GM12801 (cell line): Measurements from ENCODE around the gene PANK1.

ENCODE experiments used
- TF ChIP-seq, protein P1 (sequence below): IDR thresholded peaks from one replicate; pipeline ENCODE4 v1.5.1; 2011; ENCODE audit warnings: control low read depth; ENCODE audit not compliant: insufficient read length; ENCODE audit errors: extremely low read depth

The PANK1 gene

DNA sequence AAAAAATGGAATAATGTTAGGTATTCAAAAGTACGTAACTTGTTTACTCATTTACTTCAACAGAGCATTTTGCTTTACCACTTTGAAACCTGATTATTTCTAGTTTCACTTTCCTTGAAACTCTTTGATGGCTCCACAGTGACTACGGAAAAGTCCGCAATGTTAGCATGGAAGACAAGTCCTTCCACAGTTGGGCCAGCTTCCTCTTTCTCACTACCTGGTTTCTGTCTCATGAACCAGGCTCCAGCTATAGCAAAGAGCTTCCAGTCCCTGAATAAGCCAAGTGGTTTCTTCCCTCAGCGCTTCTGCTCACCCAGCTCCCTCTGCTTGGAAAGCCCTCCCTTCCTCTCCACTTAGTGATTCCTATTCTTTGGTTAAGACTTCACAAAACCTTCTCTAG is 64.8 kb downstream of the PANK1 start:
- TF ChIP-seq, protein P1, sequence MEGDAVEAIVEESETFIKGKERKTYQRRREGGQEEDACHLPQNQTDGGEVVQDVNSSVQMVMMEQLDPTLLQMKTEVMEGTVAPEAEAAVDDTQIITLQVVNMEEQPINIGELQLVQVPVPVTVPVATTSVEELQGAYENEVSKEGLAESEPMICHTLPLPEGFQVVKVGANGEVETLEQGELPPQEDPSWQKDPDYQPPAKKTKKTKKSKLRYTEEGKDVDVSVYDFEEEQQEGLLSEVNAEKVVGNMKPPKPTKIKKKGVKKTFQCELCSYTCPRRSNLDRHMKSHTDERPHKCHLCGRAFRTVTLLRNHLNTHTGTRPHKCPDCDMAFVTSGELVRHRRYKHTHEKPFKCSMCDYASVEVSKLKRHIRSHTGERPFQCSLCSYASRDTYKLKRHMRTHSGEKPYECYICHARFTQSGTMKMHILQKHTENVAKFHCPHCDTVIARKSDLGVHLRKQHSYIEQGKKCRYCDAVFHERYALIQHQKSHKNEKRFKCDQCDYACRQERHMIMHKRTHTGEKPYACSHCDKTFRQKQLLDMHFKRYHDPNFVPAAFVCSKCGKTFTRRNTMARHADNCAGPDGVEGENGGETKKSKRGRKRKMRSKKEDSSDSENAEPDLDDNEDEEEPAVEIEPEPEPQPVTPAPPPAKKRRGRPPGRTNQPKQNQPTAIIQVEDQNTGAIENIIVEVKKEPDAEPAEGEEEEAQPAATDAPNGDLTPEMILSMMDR: no peak

DNA sequence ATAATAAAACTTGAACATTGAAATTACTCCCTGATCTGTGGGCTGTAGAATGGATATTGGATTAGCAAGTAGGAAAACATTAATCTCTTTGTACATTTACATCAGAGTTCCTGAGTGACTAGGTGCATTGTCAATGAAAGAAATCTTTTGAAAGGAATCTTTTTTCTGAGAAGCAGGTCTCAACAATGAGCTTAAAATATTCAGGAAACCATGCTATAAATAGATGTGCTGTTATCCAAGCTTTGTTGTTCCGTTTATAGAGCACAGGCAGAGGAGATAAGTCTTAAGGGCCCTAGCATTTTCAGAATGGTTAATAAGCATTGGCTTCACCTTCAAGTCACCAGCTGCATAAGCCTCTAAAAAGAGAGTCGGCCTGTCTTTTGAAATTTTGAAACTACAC is 68.3 kb downstream of the PANK1 start:
- TF ChIP-seq, protein P1: no peak

DNA sequence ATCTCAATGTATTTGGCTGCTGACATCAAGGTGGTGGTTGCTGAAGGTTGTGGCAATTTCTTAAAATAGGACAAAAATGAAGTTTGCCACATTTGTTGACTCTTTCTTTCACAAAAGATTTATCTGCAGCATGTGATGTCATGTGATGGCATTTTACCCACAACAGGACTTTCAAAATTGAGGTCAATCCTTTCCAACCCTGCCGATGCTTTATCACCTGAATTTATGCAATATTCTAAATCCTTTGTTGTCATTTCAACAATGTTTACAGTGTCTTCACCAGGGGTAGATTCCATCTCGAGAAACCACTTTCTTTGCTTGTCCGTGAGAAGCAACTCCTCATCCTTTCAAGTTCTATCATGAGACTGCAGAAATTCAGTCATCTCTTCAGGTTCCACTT is 69.0 kb downstream of the PANK1 start:
- TF ChIP-seq, protein P1: no peak

DNA sequence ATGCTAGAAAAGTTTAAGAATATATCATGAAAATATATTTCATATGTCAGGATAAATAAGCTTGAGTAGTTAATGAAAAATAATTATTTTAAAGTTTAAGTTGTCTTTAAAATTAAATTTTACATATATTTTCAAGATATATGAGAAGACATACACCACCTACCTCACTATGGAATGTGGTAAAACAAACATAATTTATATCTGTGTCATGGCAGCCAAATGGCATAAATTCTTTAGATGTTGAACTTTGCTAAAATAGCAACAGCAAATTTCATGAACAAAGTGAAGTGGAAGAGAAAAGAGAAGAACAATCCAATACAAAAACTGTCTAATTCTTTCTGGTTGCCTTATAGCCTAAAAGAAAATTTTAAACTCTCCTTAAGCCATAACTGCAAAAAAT is 70.0 kb downstream of the PANK1 start:
- TF ChIP-seq, protein P1: no peak

DNA sequence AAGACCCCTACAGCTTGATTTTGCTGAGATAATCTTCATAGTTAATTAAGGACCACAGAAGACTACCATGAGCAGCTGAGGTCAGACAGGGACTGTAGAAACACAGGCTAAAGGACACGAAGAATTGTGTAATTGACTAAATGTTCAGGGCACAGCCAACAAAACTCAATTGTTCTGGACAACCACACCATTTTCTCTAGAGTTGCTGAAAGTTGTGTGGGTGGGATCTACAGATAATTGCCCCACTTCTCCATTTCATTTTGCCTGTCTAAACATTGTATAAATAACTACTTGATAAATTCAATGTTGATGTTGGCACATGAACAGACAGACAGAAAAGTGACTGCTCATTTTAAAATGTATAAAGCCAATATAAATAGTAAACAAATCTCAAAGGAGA is 70.7 kb downstream of the PANK1 start:
- TF ChIP-seq, protein P1: no peak

DNA sequence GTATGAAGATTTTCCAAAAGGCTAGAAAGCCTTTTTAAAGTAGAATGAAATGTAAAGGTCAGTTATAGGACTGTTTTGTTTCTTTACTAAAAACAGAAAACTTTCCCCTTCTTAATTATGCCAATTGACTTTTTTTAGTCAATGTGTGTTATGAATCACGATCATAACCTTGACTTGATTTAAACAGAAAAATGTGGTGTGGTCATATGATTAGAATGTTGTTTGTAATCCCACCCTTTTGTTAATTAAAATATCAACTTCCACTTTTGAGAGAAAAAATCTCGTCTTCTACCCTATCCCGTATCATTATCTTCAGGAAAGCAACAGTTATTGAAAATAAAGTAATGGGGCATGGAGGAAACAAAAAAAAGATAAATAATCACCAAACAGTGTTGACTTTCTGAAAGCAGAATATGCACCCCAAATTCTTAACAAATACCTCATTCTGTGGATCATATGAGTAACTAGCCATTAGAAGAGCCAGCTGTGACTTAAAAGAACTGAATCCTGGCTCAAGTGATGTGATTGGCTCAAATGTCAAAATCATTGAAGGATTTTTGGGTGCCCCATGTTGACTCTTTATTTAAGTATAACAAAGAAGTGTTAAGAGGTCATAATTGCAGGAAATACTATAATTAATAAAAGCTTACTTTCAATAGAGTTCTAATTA is 77.3 kb downstream of the PANK1 start:
- TF ChIP-seq, protein P1: no peak

DNA sequence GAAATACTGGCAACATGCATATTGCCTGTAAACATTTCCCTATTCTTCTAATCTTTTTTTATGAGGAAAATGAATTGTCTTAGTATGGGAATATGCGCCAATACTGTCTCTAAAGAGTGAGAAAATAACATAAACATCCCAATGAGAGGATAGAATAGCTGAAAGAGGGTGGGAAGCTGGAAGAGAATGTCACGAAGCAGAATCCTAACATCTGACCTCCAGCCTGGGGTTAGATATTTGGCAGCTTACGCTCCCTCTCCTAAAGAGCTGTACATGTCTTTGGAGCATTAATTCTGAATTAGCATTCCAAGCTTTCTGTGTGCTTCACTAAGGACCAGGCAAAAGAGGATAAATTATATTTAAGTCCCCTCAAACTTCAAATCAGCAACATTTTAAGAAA is 78.0 kb downstream of the PANK1 start:
- TF ChIP-seq, protein P1: no peak
